SK-N-SH (cell line): ENCODE data around the gene EEF1G.

Experiments
- EP300 ChIP-seq, 2 experiments: IDR thresholded peaks; 2 replicates each; pipeline versions ENCODE4 v1.4.0 to v1.6.1; 2012; ENCODE audit warnings: borderline replicate concordance in 1 of 2, low read depth in 1 of 2, low read length in 1 of 2
- FOXM1 ChIP-seq: IDR thresholded peaks from 2 replicates; pipeline ENCODE4 v1.4.0; 2012; ENCODE audit warnings: low read depth, mild to moderate bottlenecking
- MEF2A ChIP-seq: IDR thresholded peaks from 2 replicates; pipeline ENCODE4 v1.4.0; 2012; ENCODE audit warnings: low read depth, borderline replicate concordance
- RFX5 ChIP-seq: IDR thresholded peaks from 2 replicates; pipeline ENCODE4 v1.6.1; 2012; ENCODE audit warnings: mild to moderate bottlenecking, improper control_type of control experiment, low read length
- TEAD4 ChIP-seq: IDR thresholded peaks from 2 replicates; pipeline ENCODE4 v1.4.0; 2012; ENCODE audit warnings: mild to moderate bottlenecking, borderline replicate concordance; ENCODE audit not compliant: insufficient read depth
- TF ChIP-seq, protein P1 (sequence below): IDR thresholded peaks from 2 replicates; pipeline ENCODE4 v1.4.0; 2012; ENCODE audit warnings: low read depth, borderline replicate concordance
- TF ChIP-seq, protein P2 (sequence below): fragments of 200-600 bp; sonication (generic); IDR thresholded peaks from 2 replicates; pipeline ENCODE4 v1.6.1; 2017; ENCODE audit warnings: antibody characterized with exemption, mild to moderate bottlenecking, moderate library complexity

DNA sequence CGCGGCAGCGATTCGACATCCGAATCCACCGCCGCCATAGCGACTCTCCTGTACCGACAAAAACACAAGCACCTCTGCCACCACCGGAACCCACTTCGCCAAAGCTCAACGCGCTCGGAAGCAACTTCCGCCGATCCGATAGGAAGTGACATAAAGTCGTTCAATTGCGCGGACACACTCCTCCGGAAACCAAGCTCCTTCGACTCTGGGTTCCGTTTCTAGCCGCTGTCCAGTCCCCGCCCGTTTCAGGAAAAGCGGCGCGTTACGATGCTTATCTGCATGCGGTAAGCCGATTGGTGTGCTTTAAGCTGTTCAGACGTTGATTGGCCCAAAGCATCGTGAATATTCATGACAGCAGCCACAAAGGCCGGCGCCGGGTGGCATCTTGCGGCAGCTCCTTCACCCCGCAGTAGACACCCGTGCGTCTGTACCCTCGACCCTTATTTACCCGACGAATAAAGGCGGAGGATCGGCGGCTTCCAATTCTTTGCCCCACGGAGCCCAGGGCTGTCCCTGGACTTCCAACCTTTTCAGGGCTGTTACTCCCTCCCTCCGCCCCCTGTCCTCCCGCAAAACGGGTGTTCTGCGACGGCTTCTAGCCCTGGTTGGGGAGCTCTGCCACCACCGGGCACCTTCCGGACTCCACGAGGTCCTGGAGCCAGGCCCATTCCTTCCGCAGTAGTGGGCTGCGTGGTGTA lies 17.9 kb upstream of the EEF1G start, which contains the start of gene TUT1:
- TF ChIP-seq, protein P1, sequence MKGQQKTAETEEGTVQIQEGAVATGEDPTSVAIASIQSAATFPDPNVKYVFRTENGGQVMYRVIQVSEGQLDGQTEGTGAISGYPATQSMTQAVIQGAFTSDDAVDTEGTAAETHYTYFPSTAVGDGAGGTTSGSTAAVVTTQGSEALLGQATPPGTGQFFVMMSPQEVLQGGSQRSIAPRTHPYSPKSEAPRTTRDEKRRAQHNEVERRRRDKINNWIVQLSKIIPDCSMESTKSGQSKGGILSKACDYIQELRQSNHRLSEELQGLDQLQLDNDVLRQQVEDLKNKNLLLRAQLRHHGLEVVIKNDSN: 0 out of 2 replicates have a peak, but pooled peaks have one; percentile 32
- 0 out of 4 replicates have a peak, but pooled peaks of 1 of the 2 experiments have one; percentile 22 for TF ChIP-seq EP300 (IDR thresholded peaks at IDR 0.05; ENCODE audit: borderline replicate concordance in 1 of 2, low read depth in 1 of 2, low read length in 1 of 2)
- peak; percentile 88 for TF ChIP-seq RFX5
- TF ChIP-seq, protein P2, sequence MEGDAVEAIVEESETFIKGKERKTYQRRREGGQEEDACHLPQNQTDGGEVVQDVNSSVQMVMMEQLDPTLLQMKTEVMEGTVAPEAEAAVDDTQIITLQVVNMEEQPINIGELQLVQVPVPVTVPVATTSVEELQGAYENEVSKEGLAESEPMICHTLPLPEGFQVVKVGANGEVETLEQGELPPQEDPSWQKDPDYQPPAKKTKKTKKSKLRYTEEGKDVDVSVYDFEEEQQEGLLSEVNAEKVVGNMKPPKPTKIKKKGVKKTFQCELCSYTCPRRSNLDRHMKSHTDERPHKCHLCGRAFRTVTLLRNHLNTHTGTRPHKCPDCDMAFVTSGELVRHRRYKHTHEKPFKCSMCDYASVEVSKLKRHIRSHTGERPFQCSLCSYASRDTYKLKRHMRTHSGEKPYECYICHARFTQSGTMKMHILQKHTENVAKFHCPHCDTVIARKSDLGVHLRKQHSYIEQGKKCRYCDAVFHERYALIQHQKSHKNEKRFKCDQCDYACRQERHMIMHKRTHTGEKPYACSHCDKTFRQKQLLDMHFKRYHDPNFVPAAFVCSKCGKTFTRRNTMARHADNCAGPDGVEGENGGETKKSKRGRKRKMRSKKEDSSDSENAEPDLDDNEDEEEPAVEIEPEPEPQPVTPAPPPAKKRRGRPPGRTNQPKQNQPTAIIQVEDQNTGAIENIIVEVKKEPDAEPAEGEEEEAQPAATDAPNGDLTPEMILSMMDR: no peak; the same call in 1 of the 2 replicates
- TF ChIP-seq MEF2A: no peak
- 0 out of 2 replicates have a peak, but pooled peaks have one; percentile 3 for TF ChIP-seq TEAD4
- no peak for TF ChIP-seq FOXM1
